Smooth muscle cell of bladder (primary cell): Measurements from ENCODE around the gene MYMK. TPM values are rescaled to one million over a fixed set of nuclear protein-coding genes. Genes with fewer than 3 reads are reported as not detected.

Experiments used
- total RNA-seq: library from RNA; depleted of rRNA; stranded (reverse); fragments of >200 nt; gene quantifications from 2 replicates; pipeline ENCODE4 v1.2.3, GENCODE V29; 2014

Gene MYMK
- not detected in 2 replicates for total RNA-seq

GRCh38 chr9:133524679-133525228 is at the start of gene MYMK:
Gene MYMK, minus strand, starts transcription at chr9:133524959. Its CDS starts 115 bp downstream, at chr9:133524844.

GRCh38 chr9:133534346-133535291 is 9.9 kb upstream of the MYMK start, which contains the start of gene ADAMTSL2:
Gene ADAMTSL2, plus strand, starts transcription at chr9:133534704. Its CDS starts 2,009 bp downstream, at chr9:133536713.

GRCh38 chr9:133478851-133479711 is 45.7 kb downstream of the MYMK start, which contains the start of gene SLC2A6:
Gene SLC2A6, minus strand, starts transcription at chr9:133479099. Its CDS starts 40 bp downstream, at chr9:133479059.

Other genes with a start within 250 kb of the MYMK start
- not detected in 2 replicates for gene ABO, start 249.8 kb downstream of the MYMK start, total RNA-seq
- gene SURF6, start 188.8 kb downstream of the MYMK start, total RNA-seq: 7.4 and 11.6 TPM in 2 replicates
- 7.7 and 9.5 TPM in 2 replicates for gene MED22, start 176.8 kb downstream of the MYMK start, total RNA-seq
- 2,732 and 3,145 TPM in 2 replicates for gene RPL7A, start 176.7 kb downstream of the MYMK start, total RNA-seq
- 35.4 and 45.7 TPM in 2 replicates for gene SURF1, start 168.5 kb downstream of the MYMK start, total RNA-seq
- gene SURF2, start 168.4 kb downstream of the MYMK start, total RNA-seq: 9.8 and 11.6 TPM in 2 replicates
- gene SURF4, start 148.9 kb downstream of the MYMK start, total RNA-seq: 474 and 583 TPM in 2 replicates
- 0.55 and 0.57 TPM in 2 replicates for gene STKLD1, start 148.6 kb downstream of the MYMK start, total RNA-seq
- 14.5 and 16.3 TPM in 2 replicates for gene REXO4, start 106.9 kb downstream of the MYMK start, total RNA-seq
- gene ADAMTS13, start 102.6 kb downstream of the MYMK start, total RNA-seq: 1.00 and 2.2 TPM in 2 replicates
- gene CACFD1, start 65.0 kb downstream of the MYMK start, total RNA-seq: 6.5 and 8.4 TPM in 2 replicates
- gene SLC2A6, start 45.9 kb downstream of the MYMK start, total RNA-seq: 12.9 and 14.1 TPM in 2 replicates
- gene ADAMTSL2, start 9.7 kb upstream of the MYMK start, total RNA-seq: 2.3 TPM in 2 replicates
- 0.18 and 0.28 TPM in 2 replicates for gene FAM163B, start 84.4 kb upstream of the MYMK start, total RNA-seq
- gene DBH, start 111.4 kb upstream of the MYMK start, total RNA-seq: not detected in 2 replicates
- 4.9 and 10.1 TPM in 2 replicates for gene SARDH, start 213.4 kb upstream of the MYMK start, total RNA-seq